ENCODE results near the gene HINT3.

DNA sequence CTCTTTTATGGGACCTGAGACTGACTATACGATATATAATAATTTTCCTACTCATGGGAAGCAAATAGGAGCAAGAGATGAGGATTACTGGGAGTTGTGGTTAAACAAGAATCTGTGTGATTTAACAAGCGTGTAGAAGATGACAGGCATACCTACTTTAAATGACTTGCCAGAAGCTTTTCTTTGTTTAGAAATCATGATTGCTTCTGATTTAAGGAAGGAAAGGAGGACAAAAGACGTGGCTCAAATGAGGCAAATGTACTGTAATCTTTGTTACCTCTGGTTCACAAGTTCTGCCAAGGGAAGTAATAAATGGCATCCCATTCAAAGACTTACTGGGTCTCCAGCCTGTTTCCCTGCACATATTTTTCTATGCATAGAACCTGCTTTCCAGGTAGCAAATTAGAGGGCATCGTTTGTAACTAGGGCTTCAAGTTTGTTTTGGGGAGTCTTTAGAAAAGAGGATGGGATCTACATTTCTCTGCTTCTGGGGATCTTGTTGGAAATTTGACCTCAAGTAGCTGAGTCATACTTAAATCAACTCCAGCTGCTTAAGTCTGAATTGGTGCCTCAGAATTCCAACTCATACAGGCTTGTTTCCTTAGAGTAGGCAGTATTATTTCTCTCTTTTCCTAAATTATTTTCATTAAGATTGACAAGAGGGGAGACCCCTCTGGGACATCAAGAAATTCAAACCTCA is 26.8 kb downstream of the HINT3 start:
- TF ChIP-seq BHLHE40 (IDR thresholded peaks at IDR 0.05; ENCODE audit: borderline replicate concordance) (no peak), SUZ12 (IDR thresholded peaks at IDR 0.05) (no peak), FOXM1 (IDR thresholded peaks at IDR 0.05; ENCODE audit: borderline replicate concordance) (no peak), TARDBP (IDR thresholded peaks at IDR 0.05) (no peak), NFRKB (IDR thresholded peaks at IDR 0.05) (no peak), FOXA1 (IDR thresholded peaks at IDR 0.05) (no peak), HDGF (IDR thresholded peaks at IDR 0.05; ENCODE audit: borderline replicate concordance) (no peak), ZNF384 (IDR thresholded peaks at IDR 0.05) (no peak), PKNOX1 (IDR thresholded peaks at IDR 0.05) (no peak), SP1 (IDR thresholded peaks at IDR 0.05) (no peak), ELF4 (IDR thresholded peaks at IDR 0.05) (no peak), FOXK2 (IDR thresholded peaks at IDR 0.05) (no peak), ARNT (IDR thresholded peaks at IDR 0.05) (no peak)

Data from HEK293T (cell line).